ENCODE results near the gene GLA.

- TF ChIP-seq CTCF (IDR thresholded peaks at IDR 0.05; ENCODE audit: low read depth, low read length) (no peak), EZH2phosphoT487 (IDR thresholded peaks at IDR 0.05; ENCODE audit: low read depth) (no peak)
Measured at GRCh38 chrX:101395789-101396188, 11.9 kb downstream of the GLA start.

Measured in OCI-LY3 (cell line).